ENCODE measurements around the gene DIRAS2.
A peak's percentile ranks its signal among the peaks of the same experiment; 100 is the strongest.

Gene DIRAS2

GRCh38 chr9:90593646-90594045 lies 49.0 kb downstream of the DIRAS2 start:
- Histone ChIP-seq H3K14ac (ENCODE audit: low read length) (no peak overlapping the region), H3K9me3 (ENCODE audit: insufficient read depth, low read depth, low read length) (no peaks in the 10 kb centered on the region), H3K4me3 (ENCODE audit: low read depth, low read length) (no peak overlapping the region), H2BK12ac (ENCODE audit: low read length) (no peak overlapping the region), H3K27me3 (ENCODE audit: insufficient read depth, low read length) (no peaks in the 10 kb centered on the region), H3K9ac (ENCODE audit: low read length) (no peak overlapping the region), H3K79me2 (ENCODE audit: control insufficient read depth, insufficient read depth, low read length, poor library complexity) (no peaks in the 10 kb centered on the region), H2AFZ (ENCODE audit: insufficient read depth, low read length, poor library complexity) (no peak overlapping the region), H3K79me1 (ENCODE audit: low read length) (no peaks in the 10 kb centered on the region), H3K4me1 (ENCODE audit: control insufficient read depth in 1 of 2, insufficient read depth in 2 of 2, low read length in 2 of 2) (no peaks in the 10 kb centered on the region), H2BK5ac (ENCODE audit: low read depth, low read length, poor library complexity) (no peak overlapping the region), H3K36me3 (ENCODE audit: control insufficient read depth in 1 of 2, insufficient read depth in 2 of 2, low read length in 2 of 2) (no peaks in the 10 kb centered on the region), H3K4me2 (ENCODE audit: low read length) (no peak overlapping the region), H2AK5ac (ENCODE audit: low read length) (no peak overlapping the region), H4K91ac (ENCODE audit: low read depth, low read length) (no peak overlapping the region), H4K12ac (ENCODE audit: low read depth, low read length) (no peak overlapping the region), H3K4ac (ENCODE audit: low read depth, low read length) (no peak overlapping the region), H3K27ac (ENCODE audit: low read depth, low read length) (no peak overlapping the region), H4K8ac (ENCODE audit: low read depth, low read length) (no peak overlapping the region), H3K18ac (ENCODE audit: low read length) (no peak overlapping the region), H3K23ac (ENCODE audit: low read length) (no peak overlapping the region), H2BK120ac (ENCODE audit: insufficient read depth, low read length, poor library complexity) (no peak overlapping the region)
- no peak for DNase-seq
- WGBS (ENCODE audit: extremely low coverage, insufficient coverage, insufficient read length) = no CpG with 5 or more reads among the region's 2 CpGs

- H3K4ac ChIP-seq (ENCODE audit: low read depth, low read length) = no peak overlapping the region
- H3K36me3 ChIP-seq (ENCODE audit: control insufficient read depth in 1 of 2, insufficient read depth in 2 of 2, low read length in 2 of 2) = no peaks in the 10 kb centered on the region
- no peak overlapping the region for H2BK12ac ChIP-seq (ENCODE audit: low read length)
- H3K18ac ChIP-seq (ENCODE audit: low read length) = no peak overlapping the region
- no peak for DNase-seq
- no peak overlapping the region for H2BK120ac ChIP-seq (ENCODE audit: insufficient read depth, low read length, poor library complexity)
- no peak overlapping the region for H4K8ac ChIP-seq (ENCODE audit: low read depth, low read length)
- H3K4me3 ChIP-seq (ENCODE audit: low read depth, low read length) = no peak overlapping the region
- no peak overlapping the region for H2AK5ac ChIP-seq (ENCODE audit: low read length)
- no peak overlapping the region for H3K4me2 ChIP-seq (ENCODE audit: low read length)
- H3K4me1 ChIP-seq (ENCODE audit: control insufficient read depth in 1 of 2, insufficient read depth in 2 of 2, low read length in 2 of 2) = peaks cover 6% of the 10 kb centered on the region in 2 experiments
- H4K12ac ChIP-seq (ENCODE audit: low read depth, low read length) = no peak overlapping the region
- H3K27ac ChIP-seq (ENCODE audit: low read depth, low read length) = no peak overlapping the region
- no peaks in the 10 kb centered on the region for H3K79me1 ChIP-seq (ENCODE audit: low read length)
- H3K14ac ChIP-seq (ENCODE audit: low read length) = no peak overlapping the region
- no peak overlapping the region for H3K23ac ChIP-seq (ENCODE audit: low read length)
- H3K79me2 ChIP-seq (ENCODE audit: control insufficient read depth, insufficient read depth, low read length, poor library complexity) = no peaks in the 10 kb centered on the region
- peaks cover 3% of the 10 kb centered on the region for H3K9me3 ChIP-seq (ENCODE audit: insufficient read depth, low read depth, low read length)
- no peak overlapping the region for H2AFZ ChIP-seq (ENCODE audit: insufficient read depth, low read length, poor library complexity)
- H4K91ac ChIP-seq (ENCODE audit: low read depth, low read length) = no peak overlapping the region
- no peak overlapping the region for H3K9ac ChIP-seq (ENCODE audit: low read length)
- no peak overlapping the region for H2BK5ac ChIP-seq (ENCODE audit: low read depth, low read length, poor library complexity)
- whole genome bisulfite sequencing (ENCODE audit: extremely low coverage, insufficient coverage, insufficient read length) = no CpG with 5 or more reads among the region's 2 CpGs
- H3K27me3 ChIP-seq (ENCODE audit: insufficient read depth, low read length) = no peaks in the 10 kb centered on the region
Observed at GRCh38 chr9:90580576-90580975, 62.0 kb downstream of the DIRAS2 start.

- no CpG with 5 or more reads among the region's 2 CpGs for WGBS (ENCODE audit: extremely low coverage, insufficient coverage, insufficient read length)
- Histone ChIP-seq H3K18ac (ENCODE audit: low read length) (no peak overlapping the region), H2BK120ac (ENCODE audit: insufficient read depth, low read length, poor library complexity) (no peak overlapping the region), H3K4ac (ENCODE audit: low read depth, low read length) (no peak overlapping the region), H3K27ac (ENCODE audit: low read depth, low read length) (no peak overlapping the region), H3K4me1 (ENCODE audit: control insufficient read depth in 1 of 2, insufficient read depth in 2 of 2, low read length in 2 of 2) (peaks cover 6% of the 10 kb centered on the region in 2 experiments), H2AFZ (ENCODE audit: insufficient read depth, low read length, poor library complexity) (no peak overlapping the region), H3K79me1 (ENCODE audit: low read length) (no peaks in the 10 kb centered on the region), H3K79me2 (ENCODE audit: control insufficient read depth, insufficient read depth, low read length, poor library complexity) (no peaks in the 10 kb centered on the region), H4K8ac (ENCODE audit: low read depth, low read length) (no peak overlapping the region), H3K36me3 (ENCODE audit: control insufficient read depth in 1 of 2, insufficient read depth in 2 of 2, low read length in 2 of 2) (no peaks in the 10 kb centered on the region), H3K4me2 (ENCODE audit: low read length) (no peak overlapping the region), H3K9ac (ENCODE audit: low read length) (no peak overlapping the region), H2BK5ac (ENCODE audit: low read depth, low read length, poor library complexity) (no peak overlapping the region), H2AK5ac (ENCODE audit: low read length) (no peak overlapping the region), H3K9me3 (ENCODE audit: insufficient read depth, low read depth, low read length) (peaks cover 3% of the 10 kb centered on the region), H3K4me3 (ENCODE audit: low read depth, low read length) (no peak overlapping the region), H4K91ac (ENCODE audit: low read depth, low read length) (no peak overlapping the region), H3K27me3 (ENCODE audit: insufficient read depth, low read length) (no peaks in the 10 kb centered on the region), H2BK12ac (ENCODE audit: low read length) (no peak overlapping the region), H3K23ac (ENCODE audit: low read length) (no peak overlapping the region), H3K14ac (ENCODE audit: low read length) (no peak overlapping the region), H4K12ac (ENCODE audit: low read depth, low read length) (no peak overlapping the region)
- no peak for DNase-seq
Observed at GRCh38 chr9:90579181-90579580, 63.4 kb downstream of the DIRAS2 start.

- Histone ChIP-seq H3K9ac (ENCODE audit: low read length) (no peak overlapping the region), H4K12ac (ENCODE audit: low read depth, low read length) (no peak overlapping the region), H4K91ac (ENCODE audit: low read depth, low read length) (no peak overlapping the region), H2BK120ac (ENCODE audit: insufficient read depth, low read length, poor library complexity) (no peak overlapping the region), H2AK5ac (ENCODE audit: low read length) (no peak overlapping the region), H2BK5ac (ENCODE audit: low read depth, low read length, poor library complexity) (no peak overlapping the region), H3K27me3 (ENCODE audit: insufficient read depth, low read length) (no peaks in the 10 kb centered on the region), H3K79me1 (ENCODE audit: low read length) (no peaks in the 10 kb centered on the region), H2AFZ (ENCODE audit: insufficient read depth, low read length, poor library complexity) (no peak overlapping the region), H2BK12ac (ENCODE audit: low read length) (no peak overlapping the region), H3K36me3 (ENCODE audit: control insufficient read depth in 1 of 2, insufficient read depth in 2 of 2, low read length in 2 of 2) (no peaks in the 10 kb centered on the region), H3K4ac (ENCODE audit: low read depth, low read length) (no peak overlapping the region), H3K18ac (ENCODE audit: low read length) (no peak overlapping the region), H3K14ac (ENCODE audit: low read length) (no peak overlapping the region), H4K8ac (ENCODE audit: low read depth, low read length) (no peak overlapping the region), H3K23ac (ENCODE audit: low read length) (no peak overlapping the region), H3K4me1 (ENCODE audit: control insufficient read depth in 1 of 2, insufficient read depth in 2 of 2, low read length in 2 of 2) (peaks cover 6% of the 10 kb centered on the region in 2 experiments), H3K4me3 (ENCODE audit: low read depth, low read length) (no peak overlapping the region), H3K4me2 (ENCODE audit: low read length) (peak overlapping the region; percentile 52), H3K9me3 (ENCODE audit: insufficient read depth, low read depth, low read length) (peaks cover 2% of the 10 kb centered on the region), H3K27ac (ENCODE audit: low read depth, low read length) (peak overlapping the region; percentile 61), H3K79me2 (ENCODE audit: control insufficient read depth, insufficient read depth, low read length, poor library complexity) (no peaks in the 10 kb centered on the region)
- no CpG with 5 or more reads among the region's 3 CpGs for WGBS (ENCODE audit: extremely low coverage, insufficient coverage, insufficient read length)
- DNase-seq = peak; percentile 60 to 91
Observed at GRCh38 chr9:90578126-90578815, 64.4 kb downstream of the DIRAS2 start.
